Dermis microvascular lymphatic vessel endothelial cell (primary cell): ENCODE data around the gene CALM3. TPM values are rescaled to one million over a fixed set of nuclear protein-coding genes. Genes with fewer than 3 reads are reported as not detected.
A peak's percentile ranks its signal among the peaks of the same experiment; 100 is the strongest.

Source experiments
- DNase-seq, 2 donors: peaks; one replicate each; pipeline versions ENCODE4 v3.0.0 to v3.0.0-alpha.2; 2010; ENCODE audit warnings: low read depth in 2 of 2
- total RNA-seq: library from RNA; depleted of rRNA; stranded (reverse); fragments of >200 nt; gene quantifications from 2 replicates; pipeline ENCODE4 v1.2.1, GENCODE V29; 2014

CALM3 gene
- total RNA-seq, 1 donor from 2014 or later: 121 TPM

DNA sequence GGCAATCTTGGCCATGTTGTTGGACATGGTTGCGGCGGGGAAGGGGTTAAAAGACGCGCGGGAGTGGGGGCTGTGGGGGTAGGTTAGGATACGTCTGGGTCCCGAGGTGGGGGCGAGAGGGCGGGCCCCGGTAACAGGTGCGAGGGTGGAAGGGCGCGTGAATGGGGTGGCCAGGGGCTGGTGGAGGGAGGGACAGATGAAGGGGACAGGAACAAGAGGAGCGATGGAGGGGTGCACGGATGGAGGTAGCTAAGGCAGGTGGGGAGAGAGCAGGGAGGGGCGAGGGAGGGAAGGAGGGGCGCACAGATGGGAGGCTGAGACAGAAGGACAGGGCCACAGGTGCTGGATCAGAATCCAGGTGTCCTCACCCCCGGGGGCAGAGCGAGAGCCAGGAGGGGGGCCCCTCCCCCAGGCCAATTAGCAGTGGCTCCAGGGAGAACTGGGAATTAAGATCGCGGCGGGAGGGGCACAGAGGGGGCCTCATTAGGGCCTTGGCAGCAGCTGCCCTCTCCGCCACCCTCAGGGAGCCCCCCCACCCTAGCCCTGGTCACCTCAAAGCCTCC, 33.6 kb downstream of the CALM3 start:
- no peak for DNase-seq

DNA sequence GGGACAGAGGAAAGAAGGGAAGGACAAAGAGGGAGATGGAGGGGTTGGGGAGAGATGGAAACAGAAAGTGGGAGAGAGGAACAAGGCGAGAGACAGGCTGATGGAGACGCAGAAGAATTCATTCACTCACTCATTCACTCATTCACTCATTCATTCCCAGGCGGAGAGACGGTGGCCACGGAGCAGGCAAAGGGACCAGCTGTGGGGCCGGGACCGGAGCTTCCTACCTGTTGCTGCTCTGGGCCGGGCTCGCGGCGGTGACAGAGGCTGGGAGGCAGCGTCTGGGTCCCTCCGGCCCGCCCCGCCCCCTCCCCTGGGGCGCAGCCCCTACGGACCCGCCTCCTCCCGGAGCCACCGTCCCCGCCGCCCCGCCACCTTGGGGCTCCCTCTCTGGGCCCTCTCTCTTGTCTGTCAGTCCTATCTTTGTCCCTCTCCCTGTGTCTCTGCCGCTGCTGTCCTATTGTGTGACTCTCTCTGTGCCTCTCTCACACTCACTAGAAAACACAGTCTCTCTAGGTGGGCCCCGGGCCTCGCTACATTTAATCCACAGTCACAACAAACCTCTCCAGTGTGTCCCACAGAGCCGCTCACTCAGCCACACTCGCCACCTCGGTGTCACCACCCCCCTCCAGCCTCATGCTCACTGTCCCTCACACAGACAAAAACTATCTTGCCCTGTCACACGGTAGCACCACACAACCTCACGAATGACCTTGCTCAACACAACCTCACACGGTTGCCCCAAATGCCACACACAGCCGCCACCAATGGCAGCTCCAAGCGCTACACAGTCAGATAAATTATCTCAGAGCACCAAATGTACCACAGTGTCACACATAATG, 35.0 kb downstream of the CALM3 start, which contains the start of gene GNG8:
GNG8 (minus strand) TSS at position 283 of the 842 bp plus-strand sequence. CDS start 1,520 bp downstream, outside the sequence.
- DNase-seq: no peak

DNA sequence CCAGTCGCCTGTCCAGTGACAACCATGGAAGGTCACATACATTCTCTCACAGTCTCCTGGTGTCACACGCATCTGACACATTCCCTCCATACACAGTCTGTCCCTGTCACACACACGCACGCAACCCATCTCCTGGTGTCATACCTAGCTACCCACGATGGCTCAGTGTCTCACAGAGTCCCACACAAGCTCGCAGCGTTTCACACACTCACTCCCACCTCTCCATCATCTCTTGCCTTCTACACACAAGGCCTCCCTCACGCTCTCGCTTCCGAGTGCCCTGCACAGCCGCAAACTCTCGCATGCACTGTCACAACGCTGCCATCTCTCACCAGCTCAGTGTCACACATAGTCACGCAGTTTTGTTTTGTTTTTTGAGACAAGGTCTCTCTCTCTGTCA, 36.1 kb downstream of the CALM3 start:
- DNase-seq: no peak

DNA sequence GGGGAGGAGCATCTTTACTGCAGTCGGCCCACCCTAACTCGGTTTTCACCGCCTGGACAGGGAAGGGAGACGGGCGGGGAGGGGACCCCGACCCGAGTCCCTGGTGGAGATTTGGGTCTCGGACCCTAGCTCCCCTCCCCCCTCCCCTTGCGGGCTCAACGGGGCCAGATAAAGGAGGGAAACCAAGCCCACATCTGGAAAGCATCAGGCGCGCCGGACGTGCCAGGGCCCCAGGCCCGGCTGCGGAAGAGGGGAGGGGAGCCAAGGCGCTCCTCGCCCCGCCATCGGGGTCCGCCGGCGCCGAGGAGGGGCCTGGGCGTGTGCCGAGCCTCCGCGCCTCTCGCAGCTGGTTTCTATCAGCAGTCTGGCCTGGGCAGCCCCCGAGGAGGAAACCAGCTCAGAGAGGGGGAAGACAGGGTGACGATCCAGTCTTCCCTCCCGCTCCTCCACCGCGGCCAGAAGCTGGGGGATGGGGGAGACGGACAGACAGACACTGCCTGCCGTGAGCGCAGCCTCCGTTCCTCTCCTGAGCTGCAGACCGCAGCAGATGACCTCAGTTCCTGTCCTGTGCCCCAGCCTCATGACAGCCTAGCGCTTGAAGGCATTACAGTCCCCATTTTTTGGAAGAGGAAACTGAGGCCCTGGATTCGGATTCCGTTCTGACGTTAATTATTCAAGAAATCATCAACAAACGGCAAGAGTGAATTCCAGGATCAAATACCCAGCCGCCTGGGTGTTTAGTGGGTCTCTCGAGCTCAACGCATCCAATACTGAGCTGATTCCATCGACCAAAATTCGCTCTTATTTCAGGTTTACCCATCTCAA, 38.4 kb downstream of the CALM3 start:
- DNase-seq: peak in 1 of 2 donors; percentile 19

DNA sequence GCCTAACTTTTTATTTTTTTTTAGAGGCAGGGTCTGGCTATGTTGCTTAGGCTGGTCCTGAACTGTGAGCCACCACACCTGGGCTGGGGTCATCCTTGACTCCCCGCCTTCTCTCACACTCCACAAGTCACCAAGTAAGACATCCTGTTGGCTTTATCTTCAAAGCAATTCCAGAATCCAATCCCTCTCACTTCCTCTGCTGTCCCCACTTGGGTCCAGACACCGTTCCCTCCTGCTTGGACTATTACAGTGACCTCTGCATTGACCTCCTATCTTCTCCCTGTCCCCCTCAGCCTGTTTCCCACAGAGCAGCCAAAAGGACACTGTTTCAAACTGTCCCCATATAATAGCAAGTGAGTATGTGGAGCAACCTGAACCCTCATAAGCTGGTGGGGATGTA, 39.5 kb downstream of the CALM3 start:
- no peak for DNase-seq

DNA sequence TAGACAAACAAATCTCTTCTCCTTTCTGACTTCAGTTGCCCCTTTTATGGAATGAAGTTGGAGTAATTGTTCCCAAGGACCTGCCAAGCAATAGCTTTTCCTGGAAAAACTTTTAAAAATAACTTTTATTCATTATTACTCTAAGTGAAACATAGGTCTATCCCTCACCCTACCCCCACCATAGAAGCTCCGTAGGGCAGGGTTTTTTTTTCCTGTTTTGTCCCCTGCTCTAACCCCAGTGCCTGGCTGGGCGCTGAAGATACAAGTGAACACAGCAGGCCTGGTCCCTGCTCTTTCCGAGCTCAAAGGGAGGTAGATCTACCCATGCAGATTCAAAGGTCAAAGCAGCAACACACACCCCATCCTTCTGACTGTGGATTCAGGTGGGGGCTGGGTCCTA, 43.6 kb downstream of the CALM3 start:
- no peak for DNase-seq

DNA sequence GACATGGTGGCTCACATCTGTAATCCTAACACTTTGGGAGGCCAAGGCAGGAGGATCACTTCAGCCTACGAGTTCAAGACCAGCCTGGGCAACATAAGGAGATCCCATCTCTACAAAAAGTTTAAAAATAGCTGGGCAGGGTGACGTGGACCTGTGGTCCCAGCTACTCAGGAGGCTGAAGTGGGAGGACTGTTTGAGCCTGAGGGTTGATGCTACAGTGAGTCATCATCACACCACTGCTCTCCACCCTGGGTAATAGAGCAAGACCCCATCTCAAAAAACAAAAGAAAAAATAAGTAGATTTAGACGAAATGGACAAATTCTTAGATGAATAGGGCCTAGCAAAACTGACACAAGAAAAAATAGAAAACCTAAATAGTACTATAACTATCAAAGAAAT, 45.3 kb downstream of the CALM3 start:
- no peak for DNase-seq

DNA sequence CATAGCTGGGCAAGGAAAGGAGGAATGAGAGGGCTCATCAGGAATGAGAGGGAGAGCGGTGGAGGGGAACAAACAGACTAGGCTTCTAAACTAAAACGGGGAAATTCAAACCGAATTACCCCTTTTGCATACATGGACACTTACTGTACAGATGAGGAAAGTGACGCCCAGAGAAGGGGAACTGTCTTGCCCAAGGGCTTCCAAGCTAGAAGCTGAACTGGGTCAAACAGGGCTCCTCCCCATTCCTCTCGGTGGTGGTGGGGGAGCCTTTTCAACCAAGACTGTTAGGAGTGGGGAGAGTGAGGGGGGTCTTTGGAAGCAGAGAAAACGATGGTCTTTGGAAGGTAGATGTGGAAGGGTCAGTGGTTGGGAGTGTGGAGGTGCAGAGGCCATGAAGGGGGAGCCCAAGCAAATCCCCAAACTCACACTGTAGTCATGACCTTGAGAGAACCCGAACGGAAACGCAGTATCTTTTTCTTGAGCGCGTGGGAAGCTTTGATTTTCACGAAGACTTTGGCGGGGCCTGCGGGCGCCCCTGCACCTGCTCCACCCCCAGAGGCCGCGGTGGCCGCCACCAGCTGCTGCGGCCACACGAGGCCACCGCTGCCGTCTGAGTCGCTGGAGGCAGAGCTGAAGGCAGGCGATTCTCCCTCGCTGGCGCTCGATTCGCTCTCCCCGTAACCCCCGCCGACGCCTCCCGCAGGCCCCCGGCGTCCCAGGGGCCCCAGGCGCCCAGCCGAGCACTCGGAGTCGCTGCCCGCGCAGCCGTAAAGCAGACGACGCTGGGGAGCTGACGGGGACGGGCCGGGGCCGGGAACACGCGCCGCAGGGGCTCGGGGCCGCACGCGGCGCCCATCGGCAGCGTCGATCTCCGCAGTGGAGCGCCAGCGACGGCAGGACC, 47.2 kb downstream of the CALM3 start:
- DNase-seq: no peak

DNA sequence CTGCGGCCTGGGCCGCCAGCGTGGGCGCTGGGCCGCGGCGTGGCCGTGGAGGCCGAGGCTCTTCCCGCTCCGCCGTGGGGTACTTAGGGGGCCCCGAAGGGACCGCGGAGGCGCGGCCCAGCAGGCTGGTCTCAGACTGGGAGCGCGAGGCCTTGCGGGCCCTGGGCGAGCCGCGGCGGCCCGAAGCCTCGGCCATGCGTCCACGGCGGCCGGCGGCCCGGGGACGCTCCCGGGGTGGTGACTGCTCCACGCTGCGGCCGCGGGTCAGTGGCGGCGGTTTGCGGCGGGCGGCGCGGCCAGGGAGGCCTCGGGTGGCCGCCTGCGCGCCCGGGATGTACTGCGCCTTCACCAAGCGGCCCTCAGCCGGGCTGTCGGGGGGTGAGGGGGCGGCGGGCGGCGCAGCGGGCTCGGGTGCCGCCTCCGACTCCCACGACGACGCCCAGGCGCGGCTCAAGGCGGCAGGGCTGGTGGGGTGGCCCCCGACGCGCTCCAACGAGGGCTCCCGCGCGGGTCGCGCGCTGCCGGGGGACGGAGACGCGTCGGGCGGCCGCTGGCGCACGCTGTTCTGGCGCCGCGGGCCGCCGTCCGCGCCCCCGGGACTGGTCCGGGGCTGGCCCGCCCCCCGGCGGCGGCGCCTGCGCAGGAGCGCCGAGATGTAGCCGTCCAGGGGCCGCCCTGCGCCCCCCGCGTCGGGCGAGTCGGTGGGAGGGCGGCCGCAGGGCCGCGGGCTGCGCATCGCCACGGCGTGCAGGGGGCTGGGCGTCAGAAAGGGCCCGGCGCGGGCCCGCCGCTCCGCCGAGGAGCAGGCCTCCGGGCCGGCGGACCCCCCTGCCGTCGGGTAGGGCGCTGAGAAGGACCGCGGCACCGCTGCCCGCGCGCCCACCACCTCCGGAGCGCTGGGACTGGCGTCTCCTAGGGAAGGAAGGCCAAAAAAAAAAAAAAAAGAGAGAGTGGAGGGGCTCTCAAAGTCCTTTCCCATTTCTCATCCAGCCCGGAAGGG, 48.1 kb downstream of the CALM3 start:
- no peak for DNase-seq

DNA sequence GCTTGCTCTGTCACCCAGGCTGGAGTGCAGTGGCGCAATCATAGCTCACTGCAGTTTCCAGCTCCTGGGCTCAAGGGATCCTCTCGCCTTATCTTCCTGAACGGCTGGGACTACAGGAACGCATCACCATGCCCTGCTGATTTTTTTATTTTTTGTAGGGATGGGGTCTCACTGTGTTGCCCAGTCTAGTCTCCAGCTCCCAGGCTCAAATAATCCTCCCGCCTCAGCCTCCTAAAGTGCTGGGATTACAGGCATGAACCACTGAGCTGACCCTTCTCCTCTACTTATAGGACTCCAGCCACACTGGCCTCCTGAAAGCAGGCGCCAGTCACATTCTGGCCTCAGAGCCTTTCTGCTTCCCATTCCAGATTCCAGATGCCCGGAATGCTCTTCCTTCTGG, 49.3 kb downstream of the CALM3 start:
- DNase-seq: no peak

DNA sequence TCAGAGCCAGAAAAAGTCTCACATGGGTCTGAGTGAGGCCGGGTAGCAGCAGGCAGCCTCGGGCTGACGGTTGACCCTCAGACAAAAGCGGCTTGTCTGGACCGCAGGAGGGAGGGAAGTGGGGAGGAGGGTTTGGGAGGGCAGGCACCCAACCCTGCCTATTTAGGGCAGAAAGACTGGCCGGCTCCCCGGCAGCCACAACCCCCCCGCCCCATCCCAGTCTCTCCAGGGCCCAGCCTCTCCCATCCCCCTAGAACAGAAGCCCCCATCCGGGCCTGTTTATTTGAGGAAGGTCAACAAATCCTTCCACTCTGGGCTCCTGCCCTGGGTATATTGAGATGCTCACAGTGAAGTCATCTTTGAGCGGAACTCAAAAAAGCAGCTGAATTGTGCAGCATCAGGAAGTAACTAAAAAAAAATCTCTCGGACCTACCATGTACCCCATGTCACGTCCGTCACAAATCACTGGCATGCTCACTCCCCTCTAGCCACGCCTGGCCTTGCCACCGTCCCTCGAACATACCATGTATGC, 53.6 kb downstream of the CALM3 start:
- no peak for DNase-seq

DNA sequence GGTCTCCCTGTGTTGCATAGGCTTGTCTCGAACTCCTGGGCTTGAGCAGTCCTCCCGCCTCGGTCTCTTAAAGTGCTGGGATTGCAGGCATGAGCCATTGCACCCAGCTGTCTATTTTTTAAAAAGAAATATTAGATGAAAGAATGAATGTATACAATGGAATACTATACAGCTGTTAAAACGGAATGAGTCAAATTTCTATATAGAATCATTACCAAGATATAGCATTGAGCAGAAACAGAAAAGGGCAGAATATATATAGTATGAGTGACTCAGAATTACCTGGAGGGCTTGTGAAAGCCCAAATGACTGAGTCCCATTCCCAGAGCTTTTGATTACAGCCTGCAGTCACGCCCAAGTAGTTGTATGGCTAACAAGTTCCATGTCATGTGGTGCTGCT, 55.4 kb downstream of the CALM3 start:
- no peak for DNase-seq

DNA sequence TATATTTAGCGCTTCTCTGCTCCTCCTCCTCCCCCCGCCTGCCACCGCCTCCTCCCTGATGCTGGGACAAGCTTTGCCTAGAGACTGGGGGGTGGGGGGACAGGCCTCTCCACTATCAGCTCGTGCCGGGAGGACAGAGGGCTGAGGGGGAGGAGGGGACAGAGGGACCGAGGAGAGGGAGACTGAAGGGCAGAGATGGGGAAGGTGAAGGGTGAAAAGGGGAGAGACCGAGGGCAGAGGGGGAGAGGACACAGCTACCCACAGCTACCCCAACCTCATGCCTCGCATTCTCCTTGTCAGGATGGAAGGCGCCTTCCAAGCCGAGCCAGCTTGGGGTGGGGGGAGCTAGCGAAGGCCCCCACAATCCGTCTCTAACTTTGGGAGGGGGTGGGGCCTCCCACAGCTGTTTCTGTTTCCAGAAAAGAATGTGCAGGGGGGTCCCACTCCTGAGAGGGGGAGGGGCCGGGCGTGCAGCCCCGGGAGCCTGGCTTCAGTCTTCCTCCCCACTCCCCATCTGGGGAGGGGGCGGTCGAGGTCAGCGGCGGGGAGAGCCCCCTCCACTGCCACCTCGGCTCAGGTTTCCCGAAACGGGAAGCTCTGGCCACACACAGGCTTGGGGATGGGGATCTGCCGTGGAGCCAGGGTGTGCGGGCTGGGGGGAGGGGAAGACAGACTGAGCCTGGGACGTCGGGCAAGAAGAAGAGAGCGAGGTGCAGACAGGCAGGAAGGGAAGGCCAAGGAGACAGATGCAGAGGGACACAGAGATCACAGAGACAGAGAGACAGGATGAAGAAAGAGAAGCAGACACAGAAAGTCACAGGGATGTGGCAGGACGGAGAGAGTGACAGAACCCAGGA, 58.2 kb downstream of the CALM3 start:
- DNase-seq: no peak

DNA sequence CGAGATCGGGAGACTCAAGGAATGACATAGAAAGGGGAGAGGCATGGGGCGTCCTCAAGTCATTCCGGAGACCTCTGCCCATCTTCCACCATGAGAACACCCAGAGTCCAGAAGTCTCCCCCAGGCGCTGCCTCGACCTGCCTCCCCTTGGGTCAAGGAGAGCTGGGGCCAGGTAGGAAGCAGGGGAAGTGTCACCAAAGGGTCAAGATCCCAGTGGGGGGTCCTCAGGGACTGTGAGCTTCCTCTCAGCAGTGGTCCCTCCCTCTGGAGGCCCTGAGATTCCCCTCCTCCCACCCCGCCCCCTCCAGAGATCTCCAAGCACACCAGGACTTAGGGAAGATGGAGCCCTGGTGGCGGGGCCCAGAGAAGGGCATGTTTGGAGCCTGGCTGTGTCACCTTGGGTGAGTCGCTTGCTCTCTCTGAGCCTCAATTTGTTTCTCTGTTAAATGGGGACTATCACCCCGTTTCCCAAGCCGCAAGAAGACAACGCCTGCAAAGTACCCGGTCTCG, 58.9 kb downstream of the CALM3 start:
- DNase-seq: no peak
